H9 (cell line): ENCODE measurements around the gene LAMA5. TPM values are rescaled to one million over a fixed set of nuclear protein-coding genes. Genes with fewer than 3 reads are reported as not detected.

Experiments used
- DNase-seq: peaks from one replicate; pipeline ENCODE4 v3.0.0-alpha.2; 2017
- H2AFZ ChIP-seq: one replicate; pipeline ENCODE4 v1.6.1; 2013; ENCODE audit warnings: mild to moderate bottlenecking, low read length, control low read depth, moderate library complexity
- H2AK5ac ChIP-seq: 2 replicates; pipeline ENCODE4 v1.6.1; 2013; ENCODE audit warnings: low read length, control low read depth, mixed read lengths; ENCODE audit not compliant: insufficient read length
- H2BK120ac ChIP-seq: one replicate; pipeline ENCODE4 v1.6.1; 2013; ENCODE audit warnings: low read depth, mild to moderate bottlenecking, low read length, control low read depth, inconsistent platforms; ENCODE audit not compliant: poor library complexity, severe bottlenecking
- H2BK12ac ChIP-seq: 2 replicates; pipeline ENCODE4 v1.6.1; 2013; ENCODE audit warnings: low read length, control low read depth, mixed read lengths, low read depth; ENCODE audit not compliant: insufficient read length
- H2BK15ac ChIP-seq: 2 replicates; pipeline ENCODE4 v1.6.1; 2013; ENCODE audit warnings: low read depth, low read length, control low read depth
- H2BK20ac ChIP-seq: one replicate; pipeline ENCODE4 v1.6.1; 2013; ENCODE audit warnings: low read depth, mild to moderate bottlenecking, low read length, control low read depth, inconsistent platforms; ENCODE audit not compliant: poor library complexity, severe bottlenecking
- H2BK5ac ChIP-seq: 2 replicates; pipeline ENCODE4 v1.6.1; 2013; ENCODE audit warnings: low read length, control low read depth, mixed read lengths; ENCODE audit not compliant: insufficient read length
- H3K14ac ChIP-seq: 2 replicates; pipeline ENCODE4 v1.6.1; 2013; ENCODE audit warnings: low read length, control low read depth; ENCODE audit not compliant: insufficient read depth
- H3K18ac ChIP-seq: 2 replicates; pipeline ENCODE4 v1.6.1; 2013; ENCODE audit warnings: low read depth, mild to moderate bottlenecking, mixed read lengths, low read length, control low read depth; ENCODE audit not compliant: insufficient read length
- H3K23ac ChIP-seq: 2 replicates; pipeline ENCODE4 v1.6.1; 2013; ENCODE audit warnings: low read length, control low read depth, mixed read lengths, low read depth; ENCODE audit not compliant: insufficient read length
- H3K23me2 ChIP-seq: 2 replicates; pipeline ENCODE4 v1.6.1; 2013; ENCODE audit warnings: low read depth, mild to moderate bottlenecking, mixed read lengths, low read length, control low read depth; ENCODE audit not compliant: insufficient read length, poor library complexity, severe bottlenecking
- H3K27ac ChIP-seq: 2 replicates; pipeline ENCODE4 v1.5.1; 2013; ENCODE audit warnings: low read length, control low read depth, mixed read lengths, low read depth; ENCODE audit not compliant: insufficient read length
- H3K27me3 ChIP-seq: 2 replicates; pipeline ENCODE4 v1.6.1; 2013; ENCODE audit warnings: low read length, control low read depth, inconsistent platforms; ENCODE audit not compliant: insufficient read depth
- H3K4ac ChIP-seq: 2 replicates; pipeline ENCODE4 v1.6.1; 2013; ENCODE audit warnings: low read depth, mild to moderate bottlenecking, control low read depth, inconsistent platforms, low read length, moderate library complexity
- H3K4me1 ChIP-seq: 2 replicates; pipeline ENCODE4 v1.6.1; 2013; ENCODE audit warnings: low read length, control low read depth, inconsistent platforms; ENCODE audit not compliant: insufficient read depth
- H3K4me2 ChIP-seq: 2 replicates; pipeline ENCODE4 v1.6.1; 2013; ENCODE audit warnings: low read length, control low read depth, mixed read lengths; ENCODE audit not compliant: insufficient read length, insufficient read depth
- H3K56ac ChIP-seq: 2 replicates; pipeline ENCODE4 v1.6.1; 2013; ENCODE audit warnings: low read depth, mild to moderate bottlenecking, mixed read lengths, low read length, control low read depth; ENCODE audit not compliant: insufficient read length
- H3K79me1 ChIP-seq: 2 replicates; pipeline ENCODE4 v1.6.1; 2013; ENCODE audit warnings: low read depth, mild to moderate bottlenecking, moderate library complexity, low read length, control low read depth, inconsistent platforms; ENCODE audit not compliant: insufficient read depth, poor library complexity, severe bottlenecking
- H3K79me2 ChIP-seq: 2 replicates; pipeline ENCODE4 v1.6.1; 2013; ENCODE audit warnings: low read length, control low read depth, inconsistent platforms; ENCODE audit not compliant: insufficient read depth
- H3K9ac ChIP-seq: 2 replicates; pipeline ENCODE4 v1.6.1; 2013; ENCODE audit warnings: low read length, control low read depth, mixed read lengths; ENCODE audit not compliant: insufficient read length; ENCODE audit errors: extremely low read depth
- H3K9me3 ChIP-seq: one replicate; pipeline ENCODE4 v1.6.1; 2013; ENCODE audit warnings: low read depth, low read length, inconsistent platforms; ENCODE audit not compliant: control insufficient read depth
- H3T11ph ChIP-seq: one replicate; pipeline ENCODE4 v1.6.1; 2013; ENCODE audit warnings: mild to moderate bottlenecking, low read length, control low read depth, inconsistent platforms
- H4K20me1 ChIP-seq: one replicate; pipeline ENCODE4 v1.6.1; 2013; ENCODE audit not compliant: control insufficient read depth, insufficient read length, insufficient read depth
- H4K5ac ChIP-seq: 2 replicates; pipeline ENCODE4 v1.6.1; 2013; ENCODE audit warnings: low read depth, mild to moderate bottlenecking, mixed read lengths, low read length, control low read depth; ENCODE audit not compliant: insufficient read length
- H4K8ac ChIP-seq: replicated peaks from 2 replicates; pipeline ENCODE4 v1.6.1; 2013; ENCODE audit warnings: low read length, control low read depth, mixed read lengths, low read depth; ENCODE audit not compliant: insufficient read length
- H4K91ac ChIP-seq: 2 replicates; pipeline ENCODE4 v1.6.1; 2013; ENCODE audit warnings: low read depth, mild to moderate bottlenecking, moderate library complexity, mixed read lengths, low read length, control low read depth; ENCODE audit not compliant: insufficient read length
- H3K27ac Mint-ChIP-seq, 3 experiments: 2 replicates in 2 of 3; 3 replicates in 1 of 3; pipeline ENCODE4 v1.8.0; 2020 to 2021; ENCODE audit warnings: mixed read lengths in 3 of 3, mild to moderate bottlenecking in 1 of 3, moderate library complexity in 1 of 3
- H3K27me3 Mint-ChIP-seq: 2 replicates; pipeline ENCODE4 v1.8.0; 2021; ENCODE audit warnings: low read depth, mild to moderate bottlenecking, moderate library complexity, mixed read lengths
- H3K36me3 Mint-ChIP-seq, 3 experiments: 2 replicates in 2 of 3; 3 replicates in 1 of 3; pipeline ENCODE4 v1.8.0; 2020 to 2021; ENCODE audit warnings: low read depth in 3 of 3, mixed read lengths in 3 of 3; ENCODE audit not compliant: insufficient read depth in 1 of 3
- H3K4me1 Mint-ChIP-seq, 2 experiments: 2 replicates each; pipeline ENCODE4 v1.8.0; 2020; ENCODE audit warnings: mixed read lengths in 2 of 2
- H3K4me3 Mint-ChIP-seq, 2 experiments: 2 replicates in 1 of 2; 3 replicates in 1 of 2; pipeline ENCODE4 v1.8.0; 2020 to 2021; ENCODE audit warnings: mild to moderate bottlenecking in 2 of 2, mixed read lengths in 2 of 2, moderate library complexity in 1 of 2
- H3K9me3 Mint-ChIP-seq, 2 experiments: 2 replicates in 1 of 2; 3 replicates in 1 of 2; pipeline ENCODE4 v1.8.0; 2020; ENCODE audit warnings: mild to moderate bottlenecking in 2 of 2, mixed read lengths in 2 of 2, moderate library complexity in 1 of 2
- CTCF ChIP-seq: fragments of 200-600 bp; sonication (generic); conservative IDR thresholded peaks from 3 replicates; pipeline ENCODE4 v1.8.0; 2021; ENCODE audit warnings: antibody characterized with exemption, mild to moderate bottlenecking
- WGBS: extraction: QIAGEN DNeasy Blood & Tissue Kit; methylation state at CpG from one replicate; pipeline ENCODE4 v1.1.7; 2013; ENCODE audit warnings: missing lambda C conversion rate, low lambda C conversion rate, mixed read lengths; ENCODE audit not compliant: insufficient read length; ENCODE audit errors: extremely low coverage; 5-methylcytosine and 5-hydroxymethylcytosine counted together
- total RNA-seq: library from RNA; stranded (reverse); gene quantifications from 2 replicates; pipeline ENCODE4 v1.2.1, GENCODE V29; 2021

The LAMA5 gene
- total RNA-seq, 1 experiment from 2014 or later = 200 TPM

DNA sequence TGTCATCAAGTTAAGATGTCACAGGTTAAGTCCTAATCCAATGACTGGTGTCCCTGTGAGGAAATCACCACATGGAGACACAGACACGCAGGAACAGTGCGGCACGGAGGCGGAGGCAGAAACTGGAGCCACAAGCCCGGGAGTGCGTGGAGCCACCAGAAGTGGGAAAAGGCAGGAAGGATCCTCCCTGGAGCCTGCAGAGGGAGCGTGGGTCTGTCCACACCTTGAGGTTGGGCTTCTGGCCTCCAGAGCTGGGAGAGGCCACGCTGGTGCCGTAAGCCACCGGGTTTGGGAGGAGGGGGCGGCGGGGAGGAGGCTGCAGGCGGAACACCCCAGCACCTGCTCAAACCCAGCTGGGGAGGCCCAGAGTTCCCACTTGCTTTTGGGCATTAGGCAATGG, 36.2 kb upstream of the LAMA5 start:
- no peak overlapping the region for H3K14ac ChIP-seq
- no peak overlapping the region for H3K27ac ChIP-seq
- Mint-ChIP-seq H3K27ac (no peak overlapping the region), H3K4me3 (no peak overlapping the region), H3K36me3 (peaks cover 0 to 4% (median 0%) of the 10 kb centered on the region in 3 experiments; a peak in 1 of 7 replicates), H3K27me3 (peaks cover under 1% of the 10 kb centered on the region; the same call in 1 of the 2 replicates), H3K4me1 (peaks cover 9 to 18% of the 10 kb centered on the region in 2 experiments), H3K9me3 (no peaks in the 10 kb centered on the region)
- no peak overlapping the region for H4K5ac ChIP-seq
- no peaks in the 10 kb centered on the region for H3K9me3 ChIP-seq
- WGBS = no CpG with 5 or more reads among the region's 13 CpGs
- no peak overlapping the region for H2BK12ac ChIP-seq
- no peak overlapping the region for H3K56ac ChIP-seq
- H2BK20ac ChIP-seq = no peak overlapping the region
- H4K8ac ChIP-seq = no peak overlapping the region
- no peak for DNase-seq
- H3K4me1 ChIP-seq = no peaks in the 10 kb centered on the region
- no peaks in the 10 kb centered on the region for H3K27me3 ChIP-seq
- H3K4me2 ChIP-seq = no peak overlapping the region
- H3K4ac ChIP-seq = no peak overlapping the region
- no peak overlapping the region for H2AFZ ChIP-seq
- no peak overlapping the region for H3K18ac ChIP-seq
- no peak overlapping the region for H2BK5ac ChIP-seq
- no peaks in the 10 kb centered on the region for H4K20me1 ChIP-seq
- H4K91ac ChIP-seq = no peak overlapping the region
- H2BK120ac ChIP-seq = no peak overlapping the region
- no peak overlapping the region for H2BK15ac ChIP-seq
- no peak overlapping the region for H3T11ph ChIP-seq
- H3K9ac ChIP-seq = no peak overlapping the region
- no peaks in the 10 kb centered on the region for H3K79me2 ChIP-seq
- H2AK5ac ChIP-seq = no peak overlapping the region
- H3K23me2 ChIP-seq = no peaks in the 10 kb centered on the region
- H3K79me1 ChIP-seq = no peaks in the 10 kb centered on the region
- H3K23ac ChIP-seq = no peak overlapping the region
- TF ChIP-seq CTCF = no peak
